ENCODE data around the gene POLR1H.
A peak's percentile ranks its signal among the peaks of the same experiment; 100 is the strongest.

Gene POLR1H

GRCh38 chr6:30097902-30098768 is 37.1 kb downstream of the POLR1H start:
- POLR2A ChIA-PET: no interaction called here
- TF ChIP-seq CTCF (IDR thresholded peaks at IDR 0.05; ENCODE audit: control extremely low read depth, extremely low read depth, low read depth, missing control alignments): no peak
- peak; percentile 22 for DNase-seq (ENCODE audit: extremely low spot score)
- CTCF ChIA-PET: interaction anchor here (0.9 to 4.4 kb wide), 2 partner anchors 33 to 37 kb away, joined by 3 to 19 read pairs; partner anchors contain the start of gene POLR1H

GRCh38 chr6:30100154-30100553 is 39.1 kb downstream of the POLR1H start:
- DNase-seq (ENCODE audit: extremely low spot score): no peak
- no peak for TF ChIP-seq CTCF (IDR thresholded peaks at IDR 0.05; ENCODE audit: control extremely low read depth, extremely low read depth, low read depth, missing control alignments)
- ChIA-PET POLR2A (no interaction called here), CTCF (interaction anchor here (4.4 kb wide), 1 partner anchor 31 kb away, joined by 19 read pairs; no protein-coding TSS in a partner anchor)

GRCh38 chr6:30100585-30101443 is 39.7 kb downstream of the POLR1H start:
- ChIA-PET POLR2A (interaction anchor here (1.6 kb wide), 1 partner anchor 30 kb away, joined by 3 read pairs; no protein-coding TSS in a partner anchor), CTCF (interaction anchor here (0.9 to 8.6 kb wide), 11 partner anchors 10 to 451 kb away, joined by 3 to 313 read pairs (median 5); partner anchors contain the start of genes TRIM31 and TRIM40)
- TF ChIP-seq CTCF (IDR thresholded peaks at IDR 0.05; ENCODE audit: control extremely low read depth, extremely low read depth, low read depth, missing control alignments): no peak
- peak; percentile 33 for DNase-seq (ENCODE audit: extremely low spot score)

- DNase-seq (ENCODE audit: extremely low spot score): peak; percentile 85
- CTCF ChIA-PET: interaction anchor here (0.6 to 8.6 kb wide), 23 partner anchors 10 to 452 kb away, joined by 3 to 313 read pairs (median 3); partner anchors contain the start of genes PPP1R11, TRIM31 and TRIM40
Measured at GRCh38 chr6:30101444-30102413, 40.7 kb downstream of the POLR1H start.

More at GRCh38 chr6:30101444-30102413, 40.7 kb downstream of the POLR1H start:
- POLR2A ChIA-PET: interaction anchor here (0.5 to 1.6 kb wide), 2 partner anchors 29 to 555 kb away, joined by 3 read pairs; no protein-coding TSS in a partner anchor
- peak; percentile 16 for TF ChIP-seq CTCF (IDR thresholded peaks at IDR 0.05; ENCODE audit: control extremely low read depth, extremely low read depth, low read depth, missing control alignments)
